ENCODE data around the gene TTYH2.
"Not testable (repeated sequence)": the region's sequence is repeated elsewhere in the genome, so short reads cannot be mapped to it uniquely, and the experiment has no call there.

TTYH2 gene

GRCh38 chr17:74268558-74268957, 55.2 kb downstream of the TTYH2 start:
- no peak for DNase-seq

DNA sequence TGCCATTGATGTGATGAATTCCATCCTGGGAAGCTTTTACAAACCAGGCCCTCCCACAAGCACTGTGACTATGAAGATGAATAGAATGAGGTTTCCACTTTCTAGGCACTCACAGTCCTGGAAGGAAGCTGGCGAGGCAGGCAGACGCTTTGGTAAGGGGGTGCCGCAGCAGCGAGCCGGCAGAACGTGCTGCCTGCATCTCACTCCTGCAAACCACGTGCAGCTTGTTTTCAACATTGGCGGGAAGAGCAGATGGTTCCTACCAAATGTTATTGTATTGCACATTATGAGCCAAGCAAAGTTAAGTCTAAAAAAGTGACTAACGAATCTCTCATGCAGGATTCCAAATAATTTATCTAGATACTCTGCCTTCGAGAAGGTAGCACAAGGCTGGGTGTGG, 57.0 kb downstream of the TTYH2 start:
- DNase-seq, result no peak

GRCh38 chr17:74271281-74271680, 57.9 kb downstream of the TTYH2 start:
- peak; percentile 20 for DNase-seq

- DNase-seq, result no peak
Observed at GRCh38 chr17:74271901-74272561, 58.7 kb downstream of the TTYH2 start.

GRCh38 chr17:74272731-74273201, 59.4 kb downstream of the TTYH2 start:
- DNase-seq, result no peak

- DNase-seq, result no peak
Observed at GRCh38 chr17:74274060-74274708, 60.8 kb downstream of the TTYH2 start, which contains the start of gene DNAI2. Gene DNAI2, plus strand, starts transcription at chr17:74274234. Its CDS starts 7,584 bp downstream, at chr17:74281818.

GRCh38 chr17:74274709-74275340, 61.5 kb downstream of the TTYH2 start:
- DNase-seq, result peak; percentile 34

GRCh38 chr17:74276051-74276476, 62.7 kb downstream of the TTYH2 start:
- no peak for DNase-seq

DNA sequence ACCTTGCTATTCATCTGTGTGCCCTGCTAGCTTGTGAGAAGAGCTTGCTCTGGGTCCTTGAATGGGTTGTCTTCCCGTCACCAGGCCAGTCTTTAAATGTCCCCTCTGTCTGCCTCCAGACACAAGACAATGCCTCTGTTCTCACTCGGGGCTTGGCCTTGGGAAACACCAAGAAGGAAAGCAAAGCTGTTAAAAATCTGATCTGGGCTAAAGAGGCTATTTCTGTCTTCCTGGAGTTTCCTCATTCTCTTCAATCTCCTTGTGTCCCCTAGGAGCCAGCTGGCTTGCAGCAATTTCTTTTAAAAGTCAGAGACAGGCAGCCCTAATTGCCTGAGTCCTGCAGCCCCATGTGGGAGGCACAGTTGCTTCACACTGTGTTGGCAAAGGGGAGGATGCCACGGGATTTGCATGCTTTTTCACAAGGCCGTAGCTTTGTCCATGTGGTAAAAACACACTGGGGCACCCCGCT, 63.2 kb downstream of the TTYH2 start:
- DNase-seq, result peak; percentile 69

DNA sequence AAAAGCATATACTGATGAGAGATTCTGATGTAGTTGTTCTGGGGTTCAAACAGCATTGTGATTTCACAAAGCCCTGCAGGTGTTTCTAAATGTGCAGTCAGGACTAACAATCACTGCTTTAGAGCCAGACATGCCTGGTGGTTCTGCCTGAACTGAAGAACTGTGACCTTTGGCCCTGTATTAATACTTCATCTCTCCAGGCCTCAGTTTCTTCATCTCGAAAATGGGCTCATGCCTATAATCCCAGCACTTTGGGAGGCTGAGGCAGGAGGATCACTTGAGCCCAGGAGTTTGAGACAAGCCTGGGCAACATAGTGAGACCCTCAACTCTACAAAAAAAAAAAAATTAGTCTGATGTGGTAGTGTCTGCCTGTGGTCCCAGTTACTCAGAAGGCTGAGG, 64.6 kb downstream of the TTYH2 start:
- DNase-seq, result no peak

DNA sequence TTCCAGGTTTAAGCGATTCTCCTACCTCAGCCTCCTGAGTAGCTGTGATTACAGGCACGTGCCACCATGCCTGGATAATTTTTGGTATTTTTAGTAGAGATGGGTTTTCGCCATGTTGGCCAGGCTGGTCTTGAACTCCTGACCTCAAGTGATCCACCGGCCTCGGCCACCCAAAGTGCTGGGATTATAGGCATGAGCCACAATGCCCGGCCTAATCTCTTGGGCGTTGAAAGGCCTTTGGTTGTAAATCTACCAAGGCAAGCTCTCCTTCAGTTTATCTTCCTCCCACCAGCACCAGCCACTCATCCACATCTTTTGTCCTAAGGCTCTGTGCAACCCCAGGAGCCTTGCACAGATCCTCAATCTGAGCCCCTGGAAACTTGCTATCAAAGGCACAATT, 66.2 kb downstream of the TTYH2 start:
- DNase-seq, result not testable (repeated sequence)

- peak; percentile 65 for DNase-seq
Observed at GRCh38 chr17:74280093-74280513, 66.7 kb downstream of the TTYH2 start.

- no peak for DNase-seq
Observed at GRCh38 chr17:74281799-74282198, 68.4 kb downstream of the TTYH2 start.

GRCh38 chr17:74282274-74282586, 68.9 kb downstream of the TTYH2 start:
- DNase-seq, result not testable (repeated sequence)

- peak; percentile 79 for DNase-seq
Observed at GRCh38 chr17:74282587-74283370, 69.4 kb downstream of the TTYH2 start.

GRCh38 chr17:74283371-74283673, 70.0 kb downstream of the TTYH2 start:
- no peak for DNase-seq

DNA sequence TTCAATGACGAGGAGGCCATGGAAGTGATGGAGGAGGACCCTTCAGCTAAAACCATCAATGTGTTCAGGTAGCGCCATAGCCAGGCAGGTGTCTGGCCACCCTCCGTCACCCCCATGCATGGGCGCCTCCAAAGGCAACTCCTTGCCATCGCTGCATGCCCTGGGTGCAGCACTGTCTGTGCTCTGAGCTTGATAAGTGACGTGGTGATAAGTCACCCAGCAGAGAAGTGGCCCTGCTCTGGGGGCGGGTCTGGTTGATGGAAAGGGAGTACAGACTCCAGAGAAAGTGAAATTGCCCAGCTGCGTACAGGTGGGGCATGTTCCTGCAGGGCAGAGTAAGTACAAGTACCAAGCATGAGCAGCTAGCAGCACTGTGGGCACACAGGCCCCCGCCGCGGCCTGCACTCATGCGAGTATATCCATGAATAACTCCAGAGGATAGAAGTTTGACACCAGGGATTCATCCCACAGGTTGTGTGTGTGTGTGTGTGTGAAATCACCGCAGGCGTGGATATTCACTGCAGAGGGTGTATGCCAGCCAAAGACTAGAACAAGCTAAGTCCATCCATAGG, 73.7 kb downstream of the TTYH2 start:
- no peak for DNase-seq

- no peak for DNase-seq
Observed at GRCh38 chr17:74288785-74289184, 75.4 kb downstream of the TTYH2 start.

DNA sequence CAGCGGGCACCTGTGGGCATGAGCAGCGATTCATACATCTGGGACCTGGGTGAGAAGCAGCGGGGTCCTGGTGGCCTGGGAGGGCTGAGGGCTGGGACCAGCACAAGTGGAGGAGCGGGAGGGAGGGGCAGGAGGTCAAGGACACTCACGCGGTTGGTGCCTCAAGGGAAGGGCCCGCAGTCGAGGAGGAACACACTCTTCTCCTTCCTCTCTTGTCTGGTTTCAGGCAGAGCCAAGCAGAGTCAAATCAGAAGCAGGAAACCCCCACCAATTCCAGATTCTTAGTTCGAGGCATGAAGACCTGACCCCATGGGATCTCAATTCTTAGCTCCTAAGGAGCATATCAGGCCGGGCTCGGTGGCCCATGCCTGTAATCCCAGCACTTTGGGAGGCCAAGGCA, 76.3 kb downstream of the TTYH2 start:
- DNase-seq, result no peak

DNA sequence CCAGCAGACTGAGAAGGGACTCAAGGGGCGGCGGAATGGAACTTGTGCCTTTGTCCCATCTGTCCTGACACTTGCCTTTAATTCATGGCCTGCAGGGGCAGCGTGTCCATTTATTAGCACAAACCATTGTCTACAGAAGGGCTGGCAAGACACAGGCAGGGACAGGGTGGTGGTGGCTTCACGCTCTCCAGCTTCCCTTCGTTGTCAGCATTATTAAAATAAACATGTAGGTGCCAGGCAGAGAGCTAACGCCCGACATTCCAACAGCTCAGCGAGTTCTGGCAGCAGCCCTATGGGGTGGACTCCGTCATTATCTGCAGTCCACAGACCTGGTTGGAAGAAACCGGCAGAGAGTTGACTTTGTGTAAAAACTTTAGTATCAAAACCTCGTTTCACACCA, 77.0 kb downstream of the TTYH2 start:
- DNase-seq, result no peak

DNA sequence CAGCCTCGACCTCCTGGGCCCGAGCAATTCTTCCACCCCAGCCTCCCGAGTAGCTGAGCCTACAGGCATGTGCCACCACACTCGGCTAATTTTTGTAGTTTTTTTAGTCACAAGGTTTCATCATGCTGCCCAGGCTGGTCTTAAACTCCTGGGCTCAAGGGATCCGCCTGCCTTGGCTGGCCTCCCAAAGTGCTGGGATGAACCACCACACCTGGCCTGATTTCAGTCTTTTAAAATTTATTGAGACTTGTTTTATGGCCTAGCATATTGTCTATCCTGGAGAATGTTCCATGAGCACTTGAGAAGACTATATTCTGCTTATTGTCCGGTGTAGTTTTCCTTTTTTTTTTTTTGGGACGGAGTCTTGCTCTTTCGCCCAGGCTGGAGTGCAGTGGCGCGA, 79.1 kb downstream of the TTYH2 start:
- no peak for DNase-seq

DNA sequence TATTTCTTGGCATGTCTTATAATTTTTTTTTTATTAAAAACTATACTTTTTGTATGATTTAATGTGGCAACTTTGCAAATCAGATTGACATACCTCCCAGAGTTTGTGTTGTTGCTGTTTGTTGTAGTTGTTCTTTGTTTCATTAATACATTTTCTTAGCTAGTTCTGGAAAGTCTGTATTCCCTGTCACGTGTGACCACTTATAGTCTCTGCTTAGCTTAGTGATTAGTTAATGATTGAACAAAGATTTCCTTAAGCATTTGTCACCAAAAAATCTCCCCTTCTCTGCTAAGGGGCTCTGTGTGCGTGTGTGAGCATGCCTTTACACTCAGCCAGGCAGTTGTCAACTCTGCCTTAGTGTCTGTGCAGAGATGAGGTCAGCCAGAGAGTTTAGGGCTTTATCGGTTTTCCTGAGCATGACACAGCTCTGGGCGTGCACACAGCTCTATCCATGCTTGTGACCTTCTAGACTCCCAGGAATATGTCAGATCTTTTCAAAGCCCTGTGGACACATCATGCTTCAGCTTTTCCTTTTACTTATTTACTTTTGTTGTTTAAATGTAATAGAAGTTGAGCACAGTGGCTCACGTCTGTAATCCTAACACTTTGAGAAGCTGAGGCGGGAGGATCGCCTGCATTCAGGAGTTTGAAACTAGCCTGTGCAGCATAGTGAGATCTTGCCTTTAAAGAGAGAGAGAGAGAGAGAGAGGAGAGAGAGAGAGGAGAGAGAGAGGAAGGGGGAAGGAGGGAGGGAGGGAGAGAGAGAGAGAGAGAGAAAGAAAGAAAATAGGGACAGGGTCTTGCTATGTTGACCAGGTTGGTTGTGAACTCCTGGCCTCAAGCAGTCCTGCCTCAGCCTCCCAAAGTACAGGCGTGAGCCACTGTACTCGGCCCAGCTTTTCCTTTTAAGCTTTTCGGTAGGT, 82.5 kb downstream of the TTYH2 start:
- no peak for DNase-seq
